22Rv1 (cell line): ENCODE results near the gene CD247.

ENCODE experiments used
- CTCF ChIP-seq: fragments of 450-650 bp; IDR thresholded peaks from 2 replicates; pipeline ENCODE4 v1.5.1; 2017; ENCODE audit warnings: mild to moderate bottlenecking
- ZFX ChIP-seq: fragments of 450-650 bp; IDR thresholded peaks from 2 replicates; pipeline ENCODE4 v1.6.1; 2017; ENCODE audit warnings: antibody characterized with exemption, borderline replicate concordance

GRCh38 chr1:167453123-167453522 lies 65.2 kb downstream of the CD247 start:
- TF ChIP-seq CTCF (no peak), ZFX (no peak)
